HCT116 (cell line): ENCODE results near the gene CNTNAP2. TPM values are rescaled to one million over a fixed set of nuclear protein-coding genes. Genes with fewer than 3 reads are reported as not detected.

Source experiments
- ATAC-seq: fragments of 200-7000 bp; cut with Tn5 transposase; 2 replicates; pipeline ENCODE4 v1.9.1; 2020; ENCODE audit warnings: mild to moderate bottlenecking, moderate library complexity
- BruUV-seq: library from RNA; stranded (reverse); fragments of 400-500 nt; replicated peaks from 2 replicates; lab custom pipeline; 2021; lab: Mats Ljungman, UMichigan
- CTCF ChIA-PET: fragments of 300-600 bp; sonication (Branson Sonifier 250); formaldehyde crosslinking; loops from one replicate; lab custom pipeline; 2021; ENCODE audit warnings: antibody characterized with exemption; lab: Charles Lee
- POLR2A ChIA-PET: fragments of 300-600, 350-600 bp; sonication (Branson Sonifier 250); formaldehyde crosslinking; loops from one replicate; lab custom pipeline; 2021; ENCODE audit warnings: antibody characterized with exemption; lab: Charles Lee
- RAD21 ChIA-PET, 2 experiments: fragments of 300-600 bp; sonication (Branson Sonifier 250); formaldehyde crosslinking; loops; one replicate each; lab custom pipeline; 2023; ENCODE audit warnings: low total read pairs in 2 of 2; ENCODE audit not compliant: uncharacterized antibody in 2 of 2, unreplicated experiment in 2 of 2, low non-redundant PET in 1 of 2; lab: Charles Lee
- DNase-seq: peaks from one replicate; pipeline ENCODE4 v3.0.0-alpha.2; 2010; ENCODE audit warnings: low read depth, low spot score
- H2AFZ ChIP-seq: fragments of 200-600 bp; shearing (Covaris generic), sonication (generic); 2 replicates; pipeline ENCODE4 v1.6.1; 2017; ENCODE audit warnings: low read depth, mixed run types, mixed read lengths, antibody characterized with exemption, low read length; ENCODE audit not compliant: poor library complexity, severe bottlenecking
- H3K27ac ChIP-seq: 2 replicates; pipeline ENCODE4 v1.5.1; 2012; ENCODE audit warnings: low read depth, low read length
- H3K27me3 ChIP-seq: fragments of 200-600 bp; sonication (generic); 2 replicates; pipeline ENCODE4 v1.6.1; 2016; ENCODE audit warnings: mixed run types, low read length, mixed read lengths; ENCODE audit not compliant: insufficient read depth
- H3K36me3 ChIP-seq, 2 experiments: fragments of 200-500 bp in 1 of 2; fragments of 200-600 bp in 1 of 2; sonication (Bioruptor generic) in 1 of 2; sonication (generic) in 1 of 2; 2 replicates each; pipeline versions ENCODE4 v1.5.1 to v1.6.1; 2014 to 2016; ENCODE audit warnings: low read length in 2 of 2, inconsistent platforms in 1 of 2, mixed read lengths in 1 of 2, mixed run types in 1 of 2; ENCODE audit not compliant: insufficient read depth in 2 of 2, control insufficient read depth in 1 of 2
- H3K4me1 ChIP-seq, 2 experiments: fragments of 200-600 bp in 1 of 2; sonication (generic) in 1 of 2; 2 replicates each; pipeline versions ENCODE4 v1.5.1 to v1.6.1; 2012 to 2017; ENCODE audit warnings: low read length in 2 of 2, inconsistent platforms in 1 of 2, mild to moderate bottlenecking in 1 of 2, mixed read lengths in 1 of 2, mixed run types in 1 of 2, moderate library complexity in 1 of 2; ENCODE audit not compliant: insufficient read depth in 2 of 2, control insufficient read depth in 1 of 2
- H3K4me2 ChIP-seq: fragments of 200-600 bp; sonication (generic); 2 replicates; pipeline ENCODE4 v1.6.1; 2017; ENCODE audit warnings: mixed run types, low read length, mixed read lengths
- H3K4me3 ChIP-seq, 2 experiments: fragments of 200-600 bp in 1 of 2; sonication (generic) in 1 of 2; replicated peaks in 1 of 2; 2 replicates each; pipeline ENCODE4 v1.5.1; 2011 to 2016; ENCODE audit warnings: low read length in 2 of 2, control low read depth in 1 of 2, low read depth in 1 of 2, mild to moderate bottlenecking in 1 of 2, mixed read lengths in 1 of 2, mixed run types in 1 of 2
- H3K79me2 ChIP-seq: fragments of 200-600 bp; sonication (generic); 2 replicates; pipeline ENCODE4 v1.6.1; 2017; ENCODE audit warnings: mild to moderate bottlenecking, mixed run types, low read length, moderate library complexity, mixed read lengths; ENCODE audit not compliant: insufficient read depth
- H3K9ac ChIP-seq: fragments of 200-600 bp; sonication (generic); 2 replicates; pipeline ENCODE4 v1.6.1; 2016; ENCODE audit warnings: low read length, mixed read lengths
- H3K9me2 ChIP-seq: fragments of 200-600 bp; sonication (generic), shearing (Covaris generic); 2 replicates; pipeline ENCODE4 v1.6.1; 2017; ENCODE audit warnings: mixed run types, mild to moderate bottlenecking, moderate library complexity; ENCODE audit not compliant: insufficient read depth
- H3K9me3 ChIP-seq, 2 experiments: fragments of 200-500 bp in 1 of 2; fragments of 200-600 bp in 1 of 2; sonication (Bioruptor generic) in 1 of 2; sonication (generic) in 1 of 2; 2 replicates each; pipeline ENCODE4 v1.6.1; 2014 to 2017; ENCODE audit warnings: low read length in 2 of 2, mixed read lengths in 2 of 2, inconsistent platforms in 1 of 2, low read depth in 1 of 2, mild to moderate bottlenecking in 1 of 2, mixed run types in 1 of 2, moderate library complexity in 1 of 2; ENCODE audit not compliant: control insufficient read depth in 1 of 2, insufficient read depth in 1 of 2
- H4K20me1 ChIP-seq: fragments of 200-600 bp; sonication (generic), shearing (Covaris generic); 2 replicates; pipeline ENCODE4 v1.6.1; 2017; ENCODE audit warnings: mixed run types, mild to moderate bottlenecking, moderate library complexity; ENCODE audit not compliant: insufficient read depth
- TCF7L2 ChIP-seq: IDR thresholded peaks from 2 replicates; pipeline ENCODE4 v1.7.0; 2011; ENCODE audit warnings: borderline replicate concordance, inconsistent platforms; ENCODE audit not compliant: insufficient read depth, insufficient read length; ENCODE audit errors: extremely low read depth
- intact Hi-C: fragments of 100-400 bp; cut with micrococcal nuclease; formaldehyde crosslinking; loops from 2 replicates; pipeline ENCODE4 v1.10.0; 2022
- total RNA-seq: library from RNA; stranded (reverse); gene quantifications from one replicate; pipeline ENCODE4 v1.2.1, GENCODE V29; 2021; ENCODE audit not compliant: unreplicated experiment
- TF ChIP-seq, protein P1 (sequence below): IDR thresholded peaks from 2 replicates; pipeline ENCODE4 v1.6.1; 2012; ENCODE audit warnings: low read depth
- TF ChIP-seq, protein P2 (sequence below), 3 experiments: fragments of 200-600 bp in 1 of 3; sonication (generic) in 1 of 3; IDR thresholded peaks in 2 of 3; conservative IDR thresholded peaks in 1 of 3; 2 replicates each; pipeline ENCODE4 v1.5.1; 2012 to 2017; ENCODE audit warnings: low read depth in 2 of 3, low read length in 2 of 3, antibody characterized with exemption in 1 of 3, borderline replicate concordance in 1 of 3, control low read depth in 1 of 3, mild to moderate bottlenecking in 1 of 3, mixed read lengths in 1 of 3, mixed run types in 1 of 3, moderate library complexity in 1 of 3; ENCODE audit not compliant: insufficient read depth in 1 of 3

Gene CNTNAP2
- total RNA-seq, 1 experiment from 2014 or later, result 0.37 TPM

DNA sequence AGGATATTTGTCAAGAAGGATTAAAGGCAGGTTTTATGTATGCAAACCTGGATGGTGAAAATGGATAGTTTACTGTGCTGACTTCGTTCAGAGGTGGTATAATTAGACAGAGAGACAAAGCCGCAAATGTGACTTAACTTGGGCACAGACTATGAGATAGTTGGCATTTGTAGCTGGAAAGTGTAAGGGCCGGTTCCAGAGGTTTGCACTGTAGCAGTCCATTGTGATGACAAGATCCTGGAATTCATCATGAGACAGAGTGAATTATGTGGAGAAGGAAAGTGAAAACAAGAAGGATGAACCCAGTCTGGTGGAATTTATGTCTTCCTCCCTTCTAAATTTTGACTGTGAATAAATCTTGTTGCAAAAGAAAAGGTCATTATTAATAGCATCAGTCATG lies 139.0 kb downstream of the CNTNAP2 start:
- ATAC-seq, result no peak
- H3K9me2 ChIP-seq, result no peaks in the 10 kb centered on the region

More for the DNA sequence above, 139.0 kb downstream of the CNTNAP2 start:
- no TSS peak for BruUV-seq
- no peak for DNase-seq
- Histone ChIP-seq H2AFZ (no peak overlapping the region), H3K36me3 (no peaks in the 10 kb centered on the region), H3K79me2 (no peaks in the 10 kb centered on the region), H3K27me3 (no peaks in the 10 kb centered on the region), H4K20me1 (no peaks in the 10 kb centered on the region), H3K27ac (no peak overlapping the region), H3K9ac (no peak overlapping the region), H3K4me3 (no peak overlapping the region), H3K4me1 (no peaks in the 10 kb centered on the region), H3K9me3 (peaks cover under 1 to 22% of the 10 kb centered on the region in 2 experiments; a peak in 3 of 4 replicates), H3K4me2 (no peak overlapping the region)
- ChIA-PET POLR2A (no interaction called here), CTCF (no interaction called here), RAD21 (no interaction called here)
- intact Hi-C loops, result no loop called here
- TF ChIP-seq, protein P1, sequence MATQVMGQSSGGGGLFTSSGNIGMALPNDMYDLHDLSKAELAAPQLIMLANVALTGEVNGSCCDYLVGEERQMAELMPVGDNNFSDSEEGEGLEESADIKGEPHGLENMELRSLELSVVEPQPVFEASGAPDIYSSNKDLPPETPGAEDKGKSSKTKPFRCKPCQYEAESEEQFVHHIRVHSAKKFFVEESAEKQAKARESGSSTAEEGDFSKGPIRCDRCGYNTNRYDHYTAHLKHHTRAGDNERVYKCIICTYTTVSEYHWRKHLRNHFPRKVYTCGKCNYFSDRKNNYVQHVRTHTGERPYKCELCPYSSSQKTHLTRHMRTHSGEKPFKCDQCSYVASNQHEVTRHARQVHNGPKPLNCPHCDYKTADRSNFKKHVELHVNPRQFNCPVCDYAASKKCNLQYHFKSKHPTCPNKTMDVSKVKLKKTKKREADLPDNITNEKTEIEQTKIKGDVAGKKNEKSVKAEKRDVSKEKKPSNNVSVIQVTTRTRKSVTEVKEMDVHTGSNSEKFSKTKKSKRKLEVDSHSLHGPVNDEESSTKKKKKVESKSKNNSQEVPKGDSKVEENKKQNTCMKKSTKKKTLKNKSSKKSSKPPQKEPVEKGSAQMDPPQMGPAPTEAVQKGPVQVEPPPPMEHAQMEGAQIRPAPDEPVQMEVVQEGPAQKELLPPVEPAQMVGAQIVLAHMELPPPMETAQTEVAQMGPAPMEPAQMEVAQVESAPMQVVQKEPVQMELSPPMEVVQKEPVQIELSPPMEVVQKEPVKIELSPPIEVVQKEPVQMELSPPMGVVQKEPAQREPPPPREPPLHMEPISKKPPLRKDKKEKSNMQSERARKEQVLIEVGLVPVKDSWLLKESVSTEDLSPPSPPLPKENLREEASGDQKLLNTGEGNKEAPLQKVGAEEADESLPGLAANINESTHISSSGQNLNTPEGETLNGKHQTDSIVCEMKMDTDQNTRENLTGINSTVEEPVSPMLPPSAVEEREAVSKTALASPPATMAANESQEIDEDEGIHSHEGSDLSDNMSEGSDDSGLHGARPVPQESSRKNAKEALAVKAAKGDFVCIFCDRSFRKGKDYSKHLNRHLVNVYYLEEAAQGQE, result no peak
- no peak for TF ChIP-seq TCF7L2
- TF ChIP-seq, protein P2, sequence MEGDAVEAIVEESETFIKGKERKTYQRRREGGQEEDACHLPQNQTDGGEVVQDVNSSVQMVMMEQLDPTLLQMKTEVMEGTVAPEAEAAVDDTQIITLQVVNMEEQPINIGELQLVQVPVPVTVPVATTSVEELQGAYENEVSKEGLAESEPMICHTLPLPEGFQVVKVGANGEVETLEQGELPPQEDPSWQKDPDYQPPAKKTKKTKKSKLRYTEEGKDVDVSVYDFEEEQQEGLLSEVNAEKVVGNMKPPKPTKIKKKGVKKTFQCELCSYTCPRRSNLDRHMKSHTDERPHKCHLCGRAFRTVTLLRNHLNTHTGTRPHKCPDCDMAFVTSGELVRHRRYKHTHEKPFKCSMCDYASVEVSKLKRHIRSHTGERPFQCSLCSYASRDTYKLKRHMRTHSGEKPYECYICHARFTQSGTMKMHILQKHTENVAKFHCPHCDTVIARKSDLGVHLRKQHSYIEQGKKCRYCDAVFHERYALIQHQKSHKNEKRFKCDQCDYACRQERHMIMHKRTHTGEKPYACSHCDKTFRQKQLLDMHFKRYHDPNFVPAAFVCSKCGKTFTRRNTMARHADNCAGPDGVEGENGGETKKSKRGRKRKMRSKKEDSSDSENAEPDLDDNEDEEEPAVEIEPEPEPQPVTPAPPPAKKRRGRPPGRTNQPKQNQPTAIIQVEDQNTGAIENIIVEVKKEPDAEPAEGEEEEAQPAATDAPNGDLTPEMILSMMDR (IDR thresholded peaks at IDR 0.05 in 2 of 3, conservative IDR thresholded peaks at IDR 0.05 in 1 of 3; ENCODE audit: borderline replicate concordance in 1 of 3, insufficient read depth in 1 of 3, low read depth in 2 of 3, low read length in 2 of 3), result no peak
